Right lobe of liver (tissue), 4 donors: ENCODE measurements around the gene AGAP3.

ENCODE experiments used
- POLR2A ChIP-seq: fragments of 450-650 bp; IDR thresholded peaks from one replicate; pipeline ENCODE4 v1.6.1; 2017; ENCODE audit warnings: antibody characterized with exemption, mild to moderate bottlenecking
- TF ChIP-seq, protein P1 (sequence below), 4 donors: fragments of 200-600 bp in 3 of 4; fragments of 450-650 bp in 1 of 4; IDR thresholded peaks; one replicate each; pipeline versions ENCODE4 v1.5.1 to v1.8.0; 2016 to 2022; ENCODE audit warnings: antibody characterized with exemption in 4 of 4, mild to moderate bottlenecking in 2 of 4
- donor health status: DM: no; HTN: no; CAD: no.
- donor health status: DM: no; HTN: no; CAD: no.
- donor health status: DM: no; HTN: yes; CAD: no.

DNA sequence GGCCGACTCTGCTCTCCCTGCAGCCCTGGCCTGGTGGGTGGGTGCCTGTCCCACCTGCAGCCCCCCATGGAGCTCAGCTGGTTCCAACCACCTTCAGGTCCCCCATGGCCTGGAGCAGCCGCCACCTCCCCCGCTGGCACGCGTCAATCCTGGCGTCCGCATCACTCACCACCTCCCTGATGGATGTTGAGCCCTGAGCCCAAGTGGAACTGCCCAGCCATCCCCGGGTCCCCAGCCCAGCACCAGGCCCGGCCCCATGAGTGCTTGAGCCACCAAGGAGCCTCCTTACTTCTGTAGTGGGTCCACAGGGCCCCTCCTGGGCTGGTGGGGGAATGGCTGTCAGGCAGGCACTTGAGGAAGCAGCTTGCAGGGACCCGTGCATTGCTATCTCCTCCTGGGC is 14.6 kb downstream of the AGAP3 start:
- TF ChIP-seq POLR2A: no peak
- TF ChIP-seq, protein P1, sequence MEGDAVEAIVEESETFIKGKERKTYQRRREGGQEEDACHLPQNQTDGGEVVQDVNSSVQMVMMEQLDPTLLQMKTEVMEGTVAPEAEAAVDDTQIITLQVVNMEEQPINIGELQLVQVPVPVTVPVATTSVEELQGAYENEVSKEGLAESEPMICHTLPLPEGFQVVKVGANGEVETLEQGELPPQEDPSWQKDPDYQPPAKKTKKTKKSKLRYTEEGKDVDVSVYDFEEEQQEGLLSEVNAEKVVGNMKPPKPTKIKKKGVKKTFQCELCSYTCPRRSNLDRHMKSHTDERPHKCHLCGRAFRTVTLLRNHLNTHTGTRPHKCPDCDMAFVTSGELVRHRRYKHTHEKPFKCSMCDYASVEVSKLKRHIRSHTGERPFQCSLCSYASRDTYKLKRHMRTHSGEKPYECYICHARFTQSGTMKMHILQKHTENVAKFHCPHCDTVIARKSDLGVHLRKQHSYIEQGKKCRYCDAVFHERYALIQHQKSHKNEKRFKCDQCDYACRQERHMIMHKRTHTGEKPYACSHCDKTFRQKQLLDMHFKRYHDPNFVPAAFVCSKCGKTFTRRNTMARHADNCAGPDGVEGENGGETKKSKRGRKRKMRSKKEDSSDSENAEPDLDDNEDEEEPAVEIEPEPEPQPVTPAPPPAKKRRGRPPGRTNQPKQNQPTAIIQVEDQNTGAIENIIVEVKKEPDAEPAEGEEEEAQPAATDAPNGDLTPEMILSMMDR (IDR thresholded peaks at IDR 0.05): no peak
